H9 (cell line): ENCODE results near the gene FANK1. TPM values are rescaled to one million over a fixed set of nuclear protein-coding genes. Genes with fewer than 3 reads are reported as not detected.

ENCODE experiments used
- DNase-seq: peaks from one replicate; pipeline ENCODE4 v3.0.0-alpha.2; 2017
- H2AFZ ChIP-seq: one replicate; pipeline ENCODE4 v1.6.1; 2013; ENCODE audit warnings: mild to moderate bottlenecking, low read length, control low read depth, moderate library complexity
- H2AK5ac ChIP-seq: 2 replicates; pipeline ENCODE4 v1.6.1; 2013; ENCODE audit warnings: low read length, control low read depth, mixed read lengths; ENCODE audit not compliant: insufficient read length
- H2BK120ac ChIP-seq: one replicate; pipeline ENCODE4 v1.6.1; 2013; ENCODE audit warnings: low read depth, mild to moderate bottlenecking, low read length, control low read depth, inconsistent platforms; ENCODE audit not compliant: poor library complexity, severe bottlenecking
- H2BK12ac ChIP-seq: 2 replicates; pipeline ENCODE4 v1.6.1; 2013; ENCODE audit warnings: low read length, control low read depth, mixed read lengths, low read depth; ENCODE audit not compliant: insufficient read length
- H2BK15ac ChIP-seq: 2 replicates; pipeline ENCODE4 v1.6.1; 2013; ENCODE audit warnings: low read depth, low read length, control low read depth
- H2BK20ac ChIP-seq: one replicate; pipeline ENCODE4 v1.6.1; 2013; ENCODE audit warnings: low read depth, mild to moderate bottlenecking, low read length, control low read depth, inconsistent platforms; ENCODE audit not compliant: poor library complexity, severe bottlenecking
- H2BK5ac ChIP-seq: 2 replicates; pipeline ENCODE4 v1.6.1; 2013; ENCODE audit warnings: low read length, control low read depth, mixed read lengths; ENCODE audit not compliant: insufficient read length
- H3K14ac ChIP-seq: 2 replicates; pipeline ENCODE4 v1.6.1; 2013; ENCODE audit warnings: low read length, control low read depth; ENCODE audit not compliant: insufficient read depth
- H3K18ac ChIP-seq: 2 replicates; pipeline ENCODE4 v1.6.1; 2013; ENCODE audit warnings: low read depth, mild to moderate bottlenecking, mixed read lengths, low read length, control low read depth; ENCODE audit not compliant: insufficient read length
- H3K23ac ChIP-seq: 2 replicates; pipeline ENCODE4 v1.6.1; 2013; ENCODE audit warnings: low read length, control low read depth, mixed read lengths, low read depth; ENCODE audit not compliant: insufficient read length
- H3K23me2 ChIP-seq: 2 replicates; pipeline ENCODE4 v1.6.1; 2013; ENCODE audit warnings: low read depth, mild to moderate bottlenecking, mixed read lengths, low read length, control low read depth; ENCODE audit not compliant: insufficient read length, poor library complexity, severe bottlenecking
- H3K27ac ChIP-seq: 2 replicates; pipeline ENCODE4 v1.5.1; 2013; ENCODE audit warnings: low read length, control low read depth, mixed read lengths, low read depth; ENCODE audit not compliant: insufficient read length
- H3K27me3 ChIP-seq: 2 replicates; pipeline ENCODE4 v1.6.1; 2013; ENCODE audit warnings: low read length, control low read depth, inconsistent platforms; ENCODE audit not compliant: insufficient read depth
- H3K4ac ChIP-seq: 2 replicates; pipeline ENCODE4 v1.6.1; 2013; ENCODE audit warnings: low read depth, mild to moderate bottlenecking, control low read depth, inconsistent platforms, low read length, moderate library complexity
- H3K4me1 ChIP-seq: 2 replicates; pipeline ENCODE4 v1.6.1; 2013; ENCODE audit warnings: low read length, control low read depth, inconsistent platforms; ENCODE audit not compliant: insufficient read depth
- H3K4me2 ChIP-seq: 2 replicates; pipeline ENCODE4 v1.6.1; 2013; ENCODE audit warnings: low read length, control low read depth, mixed read lengths; ENCODE audit not compliant: insufficient read length, insufficient read depth
- H3K56ac ChIP-seq: 2 replicates; pipeline ENCODE4 v1.6.1; 2013; ENCODE audit warnings: low read depth, mild to moderate bottlenecking, mixed read lengths, low read length, control low read depth; ENCODE audit not compliant: insufficient read length
- H3K79me1 ChIP-seq: 2 replicates; pipeline ENCODE4 v1.6.1; 2013; ENCODE audit warnings: low read depth, mild to moderate bottlenecking, moderate library complexity, low read length, control low read depth, inconsistent platforms; ENCODE audit not compliant: insufficient read depth, poor library complexity, severe bottlenecking
- H3K79me2 ChIP-seq: 2 replicates; pipeline ENCODE4 v1.6.1; 2013; ENCODE audit warnings: low read length, control low read depth, inconsistent platforms; ENCODE audit not compliant: insufficient read depth
- H3K9ac ChIP-seq: 2 replicates; pipeline ENCODE4 v1.6.1; 2013; ENCODE audit warnings: low read length, control low read depth, mixed read lengths; ENCODE audit not compliant: insufficient read length; ENCODE audit errors: extremely low read depth
- H3K9me3 ChIP-seq: one replicate; pipeline ENCODE4 v1.6.1; 2013; ENCODE audit warnings: low read depth, low read length, inconsistent platforms; ENCODE audit not compliant: control insufficient read depth
- H3T11ph ChIP-seq: one replicate; pipeline ENCODE4 v1.6.1; 2013; ENCODE audit warnings: mild to moderate bottlenecking, low read length, control low read depth, inconsistent platforms
- H4K20me1 ChIP-seq: one replicate; pipeline ENCODE4 v1.6.1; 2013; ENCODE audit not compliant: control insufficient read depth, insufficient read length, insufficient read depth
- H4K5ac ChIP-seq: 2 replicates; pipeline ENCODE4 v1.6.1; 2013; ENCODE audit warnings: low read depth, mild to moderate bottlenecking, mixed read lengths, low read length, control low read depth; ENCODE audit not compliant: insufficient read length
- H4K8ac ChIP-seq: replicated peaks from 2 replicates; pipeline ENCODE4 v1.6.1; 2013; ENCODE audit warnings: low read length, control low read depth, mixed read lengths, low read depth; ENCODE audit not compliant: insufficient read length
- H4K91ac ChIP-seq: 2 replicates; pipeline ENCODE4 v1.6.1; 2013; ENCODE audit warnings: low read depth, mild to moderate bottlenecking, moderate library complexity, mixed read lengths, low read length, control low read depth; ENCODE audit not compliant: insufficient read length
- H3K27ac Mint-ChIP-seq, 3 experiments: 2 replicates in 2 of 3; 3 replicates in 1 of 3; pipeline ENCODE4 v1.8.0; 2020 to 2021; ENCODE audit warnings: mixed read lengths in 3 of 3, mild to moderate bottlenecking in 1 of 3, moderate library complexity in 1 of 3
- H3K27me3 Mint-ChIP-seq: 2 replicates; pipeline ENCODE4 v1.8.0; 2021; ENCODE audit warnings: low read depth, mild to moderate bottlenecking, moderate library complexity, mixed read lengths
- H3K36me3 Mint-ChIP-seq, 3 experiments: 2 replicates in 2 of 3; 3 replicates in 1 of 3; pipeline ENCODE4 v1.8.0; 2020 to 2021; ENCODE audit warnings: low read depth in 3 of 3, mixed read lengths in 3 of 3; ENCODE audit not compliant: insufficient read depth in 1 of 3
- H3K4me1 Mint-ChIP-seq, 2 experiments: 2 replicates each; pipeline ENCODE4 v1.8.0; 2020; ENCODE audit warnings: mixed read lengths in 2 of 2
- H3K4me3 Mint-ChIP-seq, 2 experiments: 2 replicates in 1 of 2; 3 replicates in 1 of 2; pipeline ENCODE4 v1.8.0; 2020 to 2021; ENCODE audit warnings: mild to moderate bottlenecking in 2 of 2, mixed read lengths in 2 of 2, moderate library complexity in 1 of 2
- H3K9me3 Mint-ChIP-seq, 2 experiments: 2 replicates in 1 of 2; 3 replicates in 1 of 2; pipeline ENCODE4 v1.8.0; 2020; ENCODE audit warnings: mild to moderate bottlenecking in 2 of 2, mixed read lengths in 2 of 2, moderate library complexity in 1 of 2
- WGBS: extraction: QIAGEN DNeasy Blood & Tissue Kit; methylation state at CpG from one replicate; pipeline ENCODE4 v1.1.7; 2013; ENCODE audit warnings: missing lambda C conversion rate, low lambda C conversion rate, mixed read lengths; ENCODE audit not compliant: insufficient read length; ENCODE audit errors: extremely low coverage; 5-methylcytosine and 5-hydroxymethylcytosine counted together
- total RNA-seq: library from RNA; stranded (reverse); gene quantifications from 2 replicates; pipeline ENCODE4 v1.2.1, GENCODE V29; 2021
- TF ChIP-seq, protein P1 (sequence below): fragments of 200-600 bp; sonication (generic); conservative IDR thresholded peaks from 3 replicates; pipeline ENCODE4 v1.8.0; 2021; ENCODE audit warnings: antibody characterized with exemption, mild to moderate bottlenecking

Gene FANK1
- total RNA-seq, 1 experiment from 2014 or later = 0.68 TPM

GRCh38 chr10:126041804-126042231 is 145.5 kb downstream of the FANK1 start:
- Histone ChIP-seq H3K18ac (peak overlapping the region; percentile 20), H3K9ac (no peak overlapping the region), H4K91ac (no peak overlapping the region), H2BK20ac (no peak overlapping the region), H3K23ac (no peak overlapping the region), H3K79me1 (no peaks in the 10 kb centered on the region), H2BK15ac (no peak overlapping the region), H3K27ac (no peak overlapping the region), H4K8ac (no peak overlapping the region), H4K5ac (no peak overlapping the region), H2AK5ac (no peak overlapping the region), H3K4me1 (no peaks in the 10 kb centered on the region), H3K4ac (no peak overlapping the region), H2BK120ac (no peak overlapping the region), H3T11ph (no peak overlapping the region), H3K4me2 (no peak overlapping the region), H3K14ac (peak overlapping the region; percentile 6; the same call in 1 of the 2 replicates), H3K79me2 (no peaks in the 10 kb centered on the region), H3K56ac (no peak overlapping the region), H3K23me2 (no peaks in the 10 kb centered on the region), H4K20me1 (no peaks in the 10 kb centered on the region), H3K27me3 (no peaks in the 10 kb centered on the region), H2BK5ac (no peak overlapping the region), H3K9me3 (no peaks in the 10 kb centered on the region), H2BK12ac (no peak overlapping the region), H2AFZ (no peak overlapping the region)
- Mint-ChIP-seq H3K4me3 (no peak overlapping the region), H3K36me3 (no peaks in the 10 kb centered on the region; a peak in 1 of 7 replicates), H3K27me3 (no peaks in the 10 kb centered on the region), H3K27ac (peak overlapping the region in 1 of 3 experiments; percentile 87; a peak in 3 of 7 replicates), H3K4me1 (peaks cover 14 to 25% of the 10 kb centered on the region in 2 experiments), H3K9me3 (no peaks in the 10 kb centered on the region)
- peak; percentile 78 for DNase-seq
- TF ChIP-seq, protein P1, sequence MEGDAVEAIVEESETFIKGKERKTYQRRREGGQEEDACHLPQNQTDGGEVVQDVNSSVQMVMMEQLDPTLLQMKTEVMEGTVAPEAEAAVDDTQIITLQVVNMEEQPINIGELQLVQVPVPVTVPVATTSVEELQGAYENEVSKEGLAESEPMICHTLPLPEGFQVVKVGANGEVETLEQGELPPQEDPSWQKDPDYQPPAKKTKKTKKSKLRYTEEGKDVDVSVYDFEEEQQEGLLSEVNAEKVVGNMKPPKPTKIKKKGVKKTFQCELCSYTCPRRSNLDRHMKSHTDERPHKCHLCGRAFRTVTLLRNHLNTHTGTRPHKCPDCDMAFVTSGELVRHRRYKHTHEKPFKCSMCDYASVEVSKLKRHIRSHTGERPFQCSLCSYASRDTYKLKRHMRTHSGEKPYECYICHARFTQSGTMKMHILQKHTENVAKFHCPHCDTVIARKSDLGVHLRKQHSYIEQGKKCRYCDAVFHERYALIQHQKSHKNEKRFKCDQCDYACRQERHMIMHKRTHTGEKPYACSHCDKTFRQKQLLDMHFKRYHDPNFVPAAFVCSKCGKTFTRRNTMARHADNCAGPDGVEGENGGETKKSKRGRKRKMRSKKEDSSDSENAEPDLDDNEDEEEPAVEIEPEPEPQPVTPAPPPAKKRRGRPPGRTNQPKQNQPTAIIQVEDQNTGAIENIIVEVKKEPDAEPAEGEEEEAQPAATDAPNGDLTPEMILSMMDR = no peak
- WGBS = no CpG with 5 or more reads among the region's 12 CpGs
